AML-193 (cell line): ENCODE measurements around the gene GSE1.

Experiments used
- DNase-seq, 2 experiments: peaks; one replicate each; lab custom pipeline; 2025; lab: John Stamatoyannopoulos, UW

The GSE1 gene

GRCh38 chr16:85607321-85607765, 5.8 kb upstream of the GSE1 start:
- DNase-seq: no peak

- no peak for DNase-seq
Observed at GRCh38 chr16:85607796-85608514, 5.2 kb upstream of the GSE1 start.

- DNase-seq: no peak
Observed at GRCh38 chr16:85608515-85608885, 4.6 kb upstream of the GSE1 start.

- DNase-seq: no peak
Observed at GRCh38 chr16:85608887-85609286, 4.2 kb upstream of the GSE1 start.

GRCh38 chr16:85609539-85609938, 3.6 kb upstream of the GSE1 start:
- DNase-seq: no peak

GRCh38 chr16:85610059-85610445, 3.1 kb upstream of the GSE1 start:
- DNase-seq: peak in 1 of 2 experiments; percentile 5

GRCh38 chr16:85610446-85611193, 2.5 kb upstream of the GSE1 start:
- DNase-seq: peak; percentile 76 to 81

GRCh38 chr16:85611194-85611443, 2.0 kb upstream of the GSE1 start:
- DNase-seq: peak in 1 of 2 experiments; percentile 33

GRCh38 chr16:85611444-85612190, 1.5 kb upstream of the GSE1 start:
- peak; percentile 55 to 59 for DNase-seq

- peak; percentile 38 to 61 for DNase-seq
Observed at GRCh38 chr16:85612191-85612800, 826 bp upstream of the GSE1 start.

- DNase-seq: peak; percentile 36 to 51
Observed at GRCh38 chr16:85613604-85614337, 649 bp downstream of the GSE1 start.

- no peak for DNase-seq
Observed at GRCh38 chr16:85614338-85615013, 1.4 kb downstream of the GSE1 start.

GRCh38 chr16:85615014-85615851, 2.1 kb downstream of the GSE1 start:
- peak in 1 of 2 experiments; percentile 5 for DNase-seq

- peak; percentile 88 to 90 for DNase-seq
Observed at GRCh38 chr16:85615852-85616606, 2.9 kb downstream of the GSE1 start.

GRCh38 chr16:85616607-85617321, 3.6 kb downstream of the GSE1 start:
- DNase-seq: peak; percentile 37 to 49

GRCh38 chr16:85617948-85618347, 4.8 kb downstream of the GSE1 start:
- no peak for DNase-seq

- no peak for DNase-seq
Observed at GRCh38 chr16:85618521-85618920, 5.4 kb downstream of the GSE1 start.

GRCh38 chr16:85619101-85619891, 6.2 kb downstream of the GSE1 start:
- no peak for DNase-seq
